Measurements from ENCODE around the gene LDLRAD3.

LDLRAD3 gene

GRCh38 chr11:36103933-36104530 lies 160.2 kb downstream of the LDLRAD3 start:
- Histone ChIP-seq H3K4me3 (ENCODE audit: low read depth in 1 of 2, low read length in 2 of 2) (no peak overlapping the region), H3K4me1 (ENCODE audit: insufficient read depth, low read length) (no peaks in the 10 kb centered on the region), H3K9me3 (ENCODE audit: insufficient read depth, low read length, severe bottlenecking) (no peaks in the 10 kb centered on the region), H3K9ac (ENCODE audit: low read depth, low read length) (no peak overlapping the region), H3K27ac (ENCODE audit: low read length) (no peak overlapping the region), H3K27me3 (ENCODE audit: insufficient read depth, low read length, poor library complexity) (no peaks in the 10 kb centered on the region), H2AFZ (ENCODE audit: low read depth, low read length) (no peak overlapping the region), H3K36me3 (ENCODE audit: insufficient read depth, low read length) (no peaks in the 10 kb centered on the region), H3K79me2 (ENCODE audit: insufficient read depth, low read length) (no peaks in the 10 kb centered on the region), H3K4me2 (ENCODE audit: insufficient read depth, low read length) (no peak overlapping the region), H4K20me1 (ENCODE audit: insufficient read depth, low read length) (no peaks in the 10 kb centered on the region)
- DNase-seq (no peak), ATAC-seq (ENCODE audit: insufficient read depth, low read depth) (no peak)
- TF ChIP-seq, protein P1, sequence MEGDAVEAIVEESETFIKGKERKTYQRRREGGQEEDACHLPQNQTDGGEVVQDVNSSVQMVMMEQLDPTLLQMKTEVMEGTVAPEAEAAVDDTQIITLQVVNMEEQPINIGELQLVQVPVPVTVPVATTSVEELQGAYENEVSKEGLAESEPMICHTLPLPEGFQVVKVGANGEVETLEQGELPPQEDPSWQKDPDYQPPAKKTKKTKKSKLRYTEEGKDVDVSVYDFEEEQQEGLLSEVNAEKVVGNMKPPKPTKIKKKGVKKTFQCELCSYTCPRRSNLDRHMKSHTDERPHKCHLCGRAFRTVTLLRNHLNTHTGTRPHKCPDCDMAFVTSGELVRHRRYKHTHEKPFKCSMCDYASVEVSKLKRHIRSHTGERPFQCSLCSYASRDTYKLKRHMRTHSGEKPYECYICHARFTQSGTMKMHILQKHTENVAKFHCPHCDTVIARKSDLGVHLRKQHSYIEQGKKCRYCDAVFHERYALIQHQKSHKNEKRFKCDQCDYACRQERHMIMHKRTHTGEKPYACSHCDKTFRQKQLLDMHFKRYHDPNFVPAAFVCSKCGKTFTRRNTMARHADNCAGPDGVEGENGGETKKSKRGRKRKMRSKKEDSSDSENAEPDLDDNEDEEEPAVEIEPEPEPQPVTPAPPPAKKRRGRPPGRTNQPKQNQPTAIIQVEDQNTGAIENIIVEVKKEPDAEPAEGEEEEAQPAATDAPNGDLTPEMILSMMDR (IDR thresholded peaks at IDR 0.05; ENCODE audit: borderline replicate concordance, extremely low read depth, low read length, poor library complexity, severe bottlenecking) = no peak
- TF ChIP-seq EZH2 (IDR thresholded peaks at IDR 0.05; ENCODE audit: borderline replicate concordance, low read depth, low read length, severe bottlenecking) = no peak

DNA sequence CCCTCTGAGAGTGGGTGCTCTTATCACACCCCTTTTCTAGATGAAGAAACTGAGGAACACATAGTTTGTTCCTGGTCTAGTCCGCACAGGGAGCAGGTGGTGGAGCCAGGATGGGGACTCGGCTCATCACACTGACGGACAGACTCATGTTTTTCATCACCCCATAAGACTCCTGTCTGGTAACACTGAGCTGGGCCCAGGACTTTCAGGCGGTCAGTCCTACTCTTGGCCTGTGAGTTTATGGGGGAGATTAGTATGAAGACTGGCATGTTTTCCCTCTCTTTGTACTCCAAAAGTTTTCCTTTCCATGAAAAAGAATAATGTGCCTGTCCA lies 160.8 kb downstream of the LDLRAD3 start:
- no peak for DNase-seq
- Histone ChIP-seq H3K9me3 (ENCODE audit: insufficient read depth, low read length, severe bottlenecking) (no peaks in the 10 kb centered on the region), H2AFZ (ENCODE audit: low read depth, low read length) (no peak overlapping the region), H3K4me3 (ENCODE audit: low read depth in 1 of 2, low read length in 2 of 2) (no peak overlapping the region), H3K36me3 (ENCODE audit: insufficient read depth, low read length) (no peaks in the 10 kb centered on the region), H3K9ac (ENCODE audit: low read depth, low read length) (no peak overlapping the region), H3K79me2 (ENCODE audit: insufficient read depth, low read length) (no peaks in the 10 kb centered on the region), H3K27ac (ENCODE audit: low read length) (no peak overlapping the region), H3K4me2 (ENCODE audit: insufficient read depth, low read length) (no peak overlapping the region), H3K27me3 (ENCODE audit: insufficient read depth, low read length, poor library complexity) (no peaks in the 10 kb centered on the region), H4K20me1 (ENCODE audit: insufficient read depth, low read length) (no peaks in the 10 kb centered on the region), H3K4me1 (ENCODE audit: insufficient read depth, low read length) (no peaks in the 10 kb centered on the region)
- TF ChIP-seq EZH2 (IDR thresholded peaks at IDR 0.05; ENCODE audit: borderline replicate concordance, low read depth, low read length, severe bottlenecking) = no peak
- TF ChIP-seq, protein P1 (IDR thresholded peaks at IDR 0.05; ENCODE audit: borderline replicate concordance, extremely low read depth, low read length, poor library complexity, severe bottlenecking) = no peak
- no peak for ATAC-seq (ENCODE audit: insufficient read depth, low read depth)

GRCh38 chr11:36105743-36106581 lies 162.1 kb downstream of the LDLRAD3 start:
- Histone ChIP-seq H3K27ac (ENCODE audit: low read length) (no peak overlapping the region), H3K4me2 (ENCODE audit: insufficient read depth, low read length) (no peak overlapping the region), H3K4me1 (ENCODE audit: insufficient read depth, low read length) (no peaks in the 10 kb centered on the region), H2AFZ (ENCODE audit: low read depth, low read length) (no peak overlapping the region), H3K9me3 (ENCODE audit: insufficient read depth, low read length, severe bottlenecking) (no peaks in the 10 kb centered on the region), H3K4me3 (ENCODE audit: low read depth in 1 of 2, low read length in 2 of 2) (no peak overlapping the region), H4K20me1 (ENCODE audit: insufficient read depth, low read length) (no peaks in the 10 kb centered on the region), H3K9ac (ENCODE audit: low read depth, low read length) (no peak overlapping the region), H3K36me3 (ENCODE audit: insufficient read depth, low read length) (no peaks in the 10 kb centered on the region), H3K27me3 (ENCODE audit: insufficient read depth, low read length, poor library complexity) (peaks cover 2% of the 10 kb centered on the region), H3K79me2 (ENCODE audit: insufficient read depth, low read length) (no peaks in the 10 kb centered on the region)
- ATAC-seq (ENCODE audit: insufficient read depth, low read depth) (no peak), DNase-seq (no peak)
- TF ChIP-seq, protein P1 (IDR thresholded peaks at IDR 0.05; ENCODE audit: borderline replicate concordance, extremely low read depth, low read length, poor library complexity, severe bottlenecking) = no peak
- TF ChIP-seq EZH2 (IDR thresholded peaks at IDR 0.05; ENCODE audit: borderline replicate concordance, low read depth, low read length, severe bottlenecking) = no peak

Data from DND-41 (cell line).